Measurements from ENCODE around the gene ZFYVE28. TPM values are rescaled to one million over a fixed set of nuclear protein-coding genes. Genes with fewer than 3 reads are reported as not detected.

The ZFYVE28 gene
- total RNA-seq, 4 donors from 2014 or later: 8.9 to 19.1 (median 16.4) TPM

DNA sequence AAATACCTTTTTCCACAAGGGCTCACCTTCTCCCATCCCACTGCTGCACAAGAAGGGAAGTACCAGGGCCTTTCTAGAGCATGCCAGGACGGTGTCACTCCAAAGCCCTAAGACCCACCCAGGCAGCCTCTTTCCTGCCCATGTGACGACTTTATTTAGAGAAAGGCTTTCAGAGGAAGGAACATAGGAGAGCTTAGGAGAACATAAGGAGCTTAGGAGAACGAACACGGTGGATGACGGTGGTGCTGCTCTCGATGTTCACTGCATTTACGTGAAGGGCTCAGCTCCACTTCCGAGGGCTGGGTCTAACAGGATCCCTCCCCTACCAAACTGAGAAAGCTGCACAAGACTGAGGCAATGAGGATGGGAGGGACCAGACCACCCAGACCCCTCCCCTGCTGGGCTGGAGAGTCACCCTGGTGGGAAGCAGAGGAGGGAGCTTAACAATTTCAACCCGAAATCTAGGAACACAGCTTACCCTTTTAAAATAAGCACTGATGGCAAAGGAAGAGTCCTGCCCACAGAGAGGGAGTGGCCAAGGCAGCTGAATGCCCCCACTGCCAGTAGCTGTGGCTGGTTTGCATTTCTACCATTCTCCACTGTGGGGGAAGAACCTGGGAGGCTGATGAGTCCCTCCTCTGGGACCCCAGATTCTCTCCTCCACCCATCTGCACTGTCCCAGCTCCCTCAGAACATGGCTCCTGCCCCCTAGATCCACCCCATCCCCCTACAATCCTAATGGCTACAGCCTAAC is 29.8 kb downstream of the ZFYVE28 start:
- no peaks in the 10 kb centered on the region for H3K9me3 ChIP-seq
- peaks cover 0 to 5% of the 10 kb centered on the region in 2 donors for H3K4me1 ChIP-seq
- no peak overlapping the region for H3K4me3 ChIP-seq (replicated peaks in 1 of 3)
- DNase-seq: no peak
- intact Hi-C loops (cut with DNase I): no loop called here
- 37 to 46% methylated on average over 9 of the region's 9 CpGs for WGBS, 2 donors
- no peaks in the 10 kb centered on the region for H3K27me3 ChIP-seq
- TF ChIP-seq CTCF (IDR thresholded peaks at IDR 0.05) (no peak), POLR2A (IDR thresholded peaks at IDR 0.05) (no peak)
- no peaks in the 10 kb centered on the region for H3K36me3 ChIP-seq
- no peak overlapping the region for H3K27ac ChIP-seq

DNA sequence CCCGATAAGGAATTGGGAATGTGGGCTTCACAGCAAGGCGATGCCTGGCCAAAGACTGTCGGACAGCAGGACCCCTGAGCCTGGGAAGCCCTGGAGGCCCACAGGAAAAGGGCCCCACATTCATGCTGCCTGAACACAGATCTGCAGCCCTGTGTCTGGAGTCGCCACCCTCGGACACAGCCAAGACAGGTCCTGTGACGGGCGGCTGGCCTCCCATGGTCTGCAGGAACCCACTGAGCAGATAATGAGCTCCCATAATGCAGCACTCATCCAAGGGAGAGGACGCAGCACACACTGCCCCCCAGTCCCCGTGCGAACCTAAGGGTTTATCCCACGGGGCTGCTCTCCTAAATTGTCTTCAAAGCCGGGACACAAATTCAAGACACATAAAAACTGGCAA is 30.6 kb downstream of the ZFYVE28 start:
- TF ChIP-seq POLR2A (IDR thresholded peaks at IDR 0.05): no peak
- TF ChIP-seq CTCF (IDR thresholded peaks at IDR 0.05): no peak
- intact Hi-C loops (cut with DNase I): no loop called here
- H3K9me3 ChIP-seq: no peaks in the 10 kb centered on the region
- 92 to 97% methylated on average over 5 to 12 of the region's 12 CpGs for WGBS, 2 donors
- no peak for DNase-seq
- no peaks in the 10 kb centered on the region for H3K36me3 ChIP-seq
- H3K4me3 ChIP-seq (replicated peaks in 1 of 3): no peak overlapping the region
- H3K27me3 ChIP-seq: no peaks in the 10 kb centered on the region
- H3K27ac ChIP-seq: no peak overlapping the region
- H3K4me1 ChIP-seq: no peaks in the 10 kb centered on the region

DNA sequence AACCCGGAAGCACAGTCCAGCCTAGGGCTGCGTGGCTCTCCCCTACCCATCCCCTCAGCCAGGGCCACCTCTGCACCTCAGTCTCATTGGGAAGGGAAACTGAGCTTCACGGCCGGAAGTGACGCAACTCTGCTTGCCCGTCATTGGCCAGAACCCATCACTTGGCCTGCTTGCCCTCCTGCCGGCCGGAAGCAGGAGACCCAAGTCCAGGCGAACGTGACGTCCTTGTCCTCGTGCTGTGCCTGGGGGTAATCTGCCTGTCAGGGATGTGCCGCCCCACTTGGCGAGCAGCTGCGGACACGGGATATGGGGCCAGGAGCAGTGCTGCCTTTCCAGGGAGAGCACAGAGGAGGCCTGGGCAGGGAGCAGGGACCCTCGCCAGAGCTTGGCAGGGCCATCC is 31.2 kb downstream of the ZFYVE28 start:
- no peaks in the 10 kb centered on the region for H3K9me3 ChIP-seq
- no peak overlapping the region for H3K4me3 ChIP-seq (replicated peaks in 1 of 3)
- H3K27me3 ChIP-seq: no peaks in the 10 kb centered on the region
- TF ChIP-seq POLR2A (IDR thresholded peaks at IDR 0.05): no peak
- TF ChIP-seq CTCF (IDR thresholded peaks at IDR 0.05): no peak
- no peak overlapping the region for H3K27ac ChIP-seq
- DNase-seq: no peak
- no peaks in the 10 kb centered on the region for H3K36me3 ChIP-seq
- intact Hi-C loops (cut with DNase I): no loop called here
- no peaks in the 10 kb centered on the region for H3K4me1 ChIP-seq
- 97 to 98% methylated on average over 11 to 15 of the region's 17 CpGs for WGBS, 2 donors

DNA sequence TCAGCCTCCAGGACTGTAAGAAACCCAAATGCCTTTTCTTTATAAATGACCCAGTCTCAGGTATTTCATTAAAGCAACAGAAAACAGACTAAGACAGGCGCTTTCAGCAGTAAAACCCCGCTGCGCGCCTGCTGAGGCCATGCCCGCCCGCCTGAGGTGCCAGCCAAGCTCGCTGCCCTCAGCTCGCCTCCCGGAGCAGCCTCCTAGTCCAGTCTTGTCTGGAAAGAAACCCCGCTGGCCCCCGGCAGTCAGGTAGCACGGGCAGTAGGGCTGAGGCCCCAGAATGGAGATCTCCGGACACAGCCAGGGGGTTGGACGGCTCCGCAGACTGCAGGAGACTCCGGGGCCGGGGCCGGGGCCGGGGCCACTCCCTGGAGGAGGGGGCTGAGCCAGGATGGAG is 31.7 kb downstream of the ZFYVE28 start:
- TF ChIP-seq CTCF (IDR thresholded peaks at IDR 0.05) (no peak), POLR2A (IDR thresholded peaks at IDR 0.05) (no peak)
- Histone ChIP-seq H3K27me3 (no peaks in the 10 kb centered on the region), H3K9me3 (no peaks in the 10 kb centered on the region), H3K4me3 (replicated peaks in 1 of 3) (no peak overlapping the region), H3K27ac (no peak overlapping the region), H3K36me3 (no peaks in the 10 kb centered on the region), H3K4me1 (no peaks in the 10 kb centered on the region)
- intact Hi-C loops (cut with DNase I): no loop called here
- 91 to 94% methylated on average over 14 to 19 of the region's 19 CpGs for WGBS, 2 donors
- DNase-seq: no peak

DNA sequence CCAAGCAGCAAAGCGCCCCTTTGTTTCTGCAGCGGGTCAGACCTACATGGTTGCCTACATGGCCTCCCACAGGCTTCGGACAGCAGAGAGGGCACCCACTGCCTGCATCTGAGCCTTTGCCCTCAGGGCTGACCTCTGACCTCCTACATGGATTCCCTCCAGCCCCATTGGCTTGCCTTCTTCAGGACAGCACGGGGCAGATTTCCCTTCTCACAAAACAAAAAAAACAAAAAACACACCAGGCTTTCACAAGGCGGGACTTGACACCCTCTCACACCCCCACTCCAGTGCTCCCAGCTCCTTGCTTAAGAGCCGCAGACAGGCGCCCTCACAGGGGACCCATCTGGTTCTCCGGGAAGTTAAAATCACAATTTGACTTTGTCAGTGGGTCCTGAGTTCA is 32.9 kb downstream of the ZFYVE28 start:
- TF ChIP-seq CTCF (IDR thresholded peaks at IDR 0.05): no peak
- no peak for TF ChIP-seq POLR2A (IDR thresholded peaks at IDR 0.05)
- no peak for DNase-seq
- no peaks in the 10 kb centered on the region for H3K9me3 ChIP-seq
- no peak overlapping the region for H3K27ac ChIP-seq
- H3K27me3 ChIP-seq: no peaks in the 10 kb centered on the region
- H3K36me3 ChIP-seq: no peaks in the 10 kb centered on the region
- intact Hi-C loops (cut with DNase I): no loop called here
- H3K4me3 ChIP-seq (replicated peaks in 1 of 3): no peak overlapping the region
- WGBS, 2 donors: 76 to 80% methylated on average over 6 to 7 of the region's 8 CpGs
- no peaks in the 10 kb centered on the region for H3K4me1 ChIP-seq
